ENCODE measurements around the gene MUSTN1. TPM values are rescaled to one million over a fixed set of nuclear protein-coding genes. Genes with fewer than 3 reads are reported as not detected.
A peak's percentile ranks its signal among the peaks of the same experiment; 100 is the strongest.

MUSTN1 gene
- total RNA-seq, 2 donors from 2014 or later, result 1.3 TPM; not detected in 1

DNA sequence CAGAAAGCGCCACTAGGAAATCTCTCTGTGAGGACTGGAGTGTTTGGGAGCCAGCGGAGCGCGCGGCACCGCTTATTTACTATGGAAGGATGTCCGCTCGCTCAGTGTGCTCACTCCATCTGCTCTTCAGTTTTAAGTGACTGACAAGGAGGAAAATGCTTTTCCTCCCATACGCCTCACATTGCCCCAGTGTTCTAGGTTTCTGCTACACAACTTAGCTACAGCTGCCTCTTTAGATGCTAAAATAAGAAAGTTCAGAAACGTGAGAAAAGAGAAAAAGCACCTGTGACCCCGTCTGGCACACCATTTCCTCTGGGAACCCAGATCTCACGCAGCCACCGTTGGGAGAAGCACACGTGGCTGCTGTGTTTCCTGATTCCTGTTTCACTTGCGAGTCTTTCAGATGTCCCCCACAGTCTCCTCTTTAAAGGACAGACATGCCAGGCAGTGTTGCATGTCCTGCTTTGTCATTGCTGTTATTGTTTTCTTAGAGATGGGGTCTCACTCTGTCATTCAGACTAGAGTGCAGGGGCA lies 11.7 kb upstream of the MUSTN1 start:
- Mint-ChIP-seq H3K4me3 (no peak overlapping the region), H3K9me3 (no peaks in the 10 kb centered on the region), H3K4me1 (ENCODE audit: low read depth in 2 of 2) (peaks cover 0 to 8% of the 10 kb centered on the region in 2 donors), H3K36me3 (no peaks in the 10 kb centered on the region), H3K27ac (no peak overlapping the region), H3K27me3 (no peaks in the 10 kb centered on the region)
- no peak for ATAC-seq
- DNase-seq (ENCODE audit: low spot score), result no peak

DNA sequence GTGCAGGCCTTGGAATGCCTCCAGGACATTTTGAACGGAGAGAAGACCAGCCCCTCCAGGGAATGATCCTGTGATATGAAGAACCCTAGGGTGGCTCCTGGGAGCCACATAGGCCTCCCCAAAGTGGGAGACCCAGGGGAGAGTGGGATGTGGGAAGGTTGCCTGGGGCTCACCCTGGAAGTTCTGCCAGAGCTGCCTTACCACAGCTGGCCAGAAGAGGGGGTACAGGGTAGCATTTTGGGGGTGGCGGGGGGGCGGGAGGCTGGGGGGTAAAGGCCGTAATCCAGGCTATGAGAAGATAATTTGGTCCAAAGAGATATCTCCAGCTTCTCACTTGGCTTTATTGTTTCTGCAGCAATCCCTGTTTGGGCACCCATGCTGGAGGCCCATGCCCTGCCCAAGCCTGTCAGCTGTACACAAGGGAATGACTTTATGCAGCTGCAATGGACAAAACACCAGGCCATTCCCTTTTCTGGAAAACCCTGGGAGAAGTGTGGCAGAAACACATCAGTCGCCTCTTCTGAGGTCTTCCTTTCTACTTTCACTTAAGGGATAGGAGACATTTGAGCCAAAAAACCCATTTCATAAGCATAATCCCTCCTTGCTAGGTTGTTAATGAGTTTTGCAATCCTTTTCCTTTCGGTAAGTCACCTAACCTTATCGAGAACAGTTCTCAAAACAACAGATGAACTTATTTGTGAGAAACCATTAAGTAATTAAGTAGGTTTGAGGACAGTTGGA lies 11.0 kb upstream of the MUSTN1 start:
- Mint-ChIP-seq H3K36me3 (no peaks in the 10 kb centered on the region), H3K27me3 (no peaks in the 10 kb centered on the region), H3K27ac (no peak overlapping the region), H3K4me1 (ENCODE audit: low read depth in 2 of 2) (peaks cover 0 to 12% of the 10 kb centered on the region in 2 donors), H3K4me3 (no peak overlapping the region), H3K9me3 (no peaks in the 10 kb centered on the region)
- ATAC-seq, result no peak
- no peak for DNase-seq (ENCODE audit: low spot score)

- H3K4me3 Mint-ChIP-seq, result no peak overlapping the region
- ATAC-seq (no peak), DNase-seq (ENCODE audit: low spot score) (no peak)
- no peaks in the 10 kb centered on the region for H3K27me3 Mint-ChIP-seq
- H3K36me3 Mint-ChIP-seq, result no peaks in the 10 kb centered on the region
- H3K4me1 Mint-ChIP-seq (ENCODE audit: low read depth in 2 of 2), result peaks cover 3 to 15% of the 10 kb centered on the region in 2 donors
- no peak overlapping the region for H3K27ac Mint-ChIP-seq
- H3K9me3 Mint-ChIP-seq, result no peaks in the 10 kb centered on the region
Measured at GRCh38 chr3:52845157-52845556, 10.3 kb upstream of the MUSTN1 start.

- no peak for ATAC-seq
- H3K27ac Mint-ChIP-seq, result no peak overlapping the region
- H3K4me3 Mint-ChIP-seq, result no peak overlapping the region
- H3K9me3 Mint-ChIP-seq, result no peaks in the 10 kb centered on the region
- H3K36me3 Mint-ChIP-seq, result no peaks in the 10 kb centered on the region
- H3K4me1 Mint-ChIP-seq (ENCODE audit: low read depth in 2 of 2), result peaks cover 10 to 22% of the 10 kb centered on the region in 2 donors
- H3K27me3 Mint-ChIP-seq, result no peaks in the 10 kb centered on the region
- no peak for DNase-seq (ENCODE audit: low spot score)
Measured at GRCh38 chr3:52844290-52844975, 9.6 kb upstream of the MUSTN1 start.

DNA sequence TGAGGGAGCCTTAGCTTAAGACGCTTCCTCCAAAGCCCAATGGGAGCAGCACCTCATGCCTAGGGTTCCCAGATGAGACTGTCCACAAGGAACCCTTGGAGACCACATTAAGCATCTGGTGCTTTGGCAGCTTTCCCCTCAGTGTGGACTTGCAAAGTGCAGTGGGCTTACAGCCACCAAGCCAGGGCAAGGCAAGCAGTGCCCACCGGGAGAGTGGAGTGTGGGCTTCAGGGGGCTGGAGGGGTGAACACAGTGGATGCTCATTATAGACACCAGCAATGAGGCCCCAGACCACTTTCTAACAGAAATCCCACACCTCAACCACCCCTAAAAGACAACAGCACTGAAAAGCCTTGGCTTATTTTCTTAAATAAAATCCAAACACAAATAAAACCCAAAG lies 9.1 kb upstream of the MUSTN1 start:
- Mint-ChIP-seq H3K27me3 (no peaks in the 10 kb centered on the region), H3K9me3 (no peaks in the 10 kb centered on the region), H3K27ac (no peak overlapping the region), H3K4me1 (ENCODE audit: low read depth in 2 of 2) (peaks cover 14 to 26% of the 10 kb centered on the region in 2 donors), H3K36me3 (no peaks in the 10 kb centered on the region), H3K4me3 (no peak overlapping the region)
- ATAC-seq, result no peak
- no peak for DNase-seq (ENCODE audit: low spot score)

DNA sequence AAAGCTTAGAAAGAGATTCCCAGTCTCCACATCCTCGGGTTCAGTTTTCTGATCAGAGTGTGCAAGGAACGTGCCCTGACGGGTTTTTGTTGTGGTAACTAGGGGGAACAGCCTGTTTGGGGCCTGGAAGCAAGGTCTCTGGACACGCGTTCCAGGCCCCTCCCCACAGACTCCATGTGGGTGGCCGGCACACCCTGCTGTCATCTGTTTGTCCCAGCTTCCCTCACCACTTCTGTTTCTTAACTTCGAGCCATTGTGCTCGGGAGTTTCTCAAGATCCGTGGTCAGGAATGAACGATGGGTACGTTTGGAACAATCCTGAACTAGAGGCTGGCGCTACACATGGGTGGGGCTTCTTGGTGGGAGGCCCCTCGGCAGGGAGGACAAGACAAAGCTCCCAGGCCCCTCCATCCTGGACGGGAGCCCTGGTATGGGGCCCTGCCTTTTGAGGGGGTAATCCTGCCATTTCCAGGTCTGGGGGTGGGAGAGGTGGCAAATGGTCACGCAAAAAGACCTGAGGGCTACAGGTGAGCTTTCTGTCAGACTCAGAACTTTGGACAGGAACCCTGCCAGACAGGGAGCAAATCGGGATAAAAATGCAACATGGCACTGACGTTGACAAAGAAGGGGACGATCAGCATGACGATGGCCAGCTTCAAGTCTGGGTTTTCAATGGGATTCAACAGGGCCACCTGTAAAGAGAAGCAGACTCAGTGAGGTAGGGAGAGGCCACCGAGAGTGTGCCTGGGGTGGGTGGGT lies 8.5 kb upstream of the MUSTN1 start:
- no peaks in the 10 kb centered on the region for H3K9me3 Mint-ChIP-seq
- DNase-seq (ENCODE audit: low spot score) (no peak), ATAC-seq (no peak)
- H3K27me3 Mint-ChIP-seq, result no peaks in the 10 kb centered on the region
- H3K27ac Mint-ChIP-seq, result no peak overlapping the region
- H3K36me3 Mint-ChIP-seq, result no peaks in the 10 kb centered on the region
- peaks cover 20 to 31% of the 10 kb centered on the region in 2 donors for H3K4me1 Mint-ChIP-seq (ENCODE audit: low read depth in 2 of 2)
- H3K4me3 Mint-ChIP-seq, result no peak overlapping the region

DNA sequence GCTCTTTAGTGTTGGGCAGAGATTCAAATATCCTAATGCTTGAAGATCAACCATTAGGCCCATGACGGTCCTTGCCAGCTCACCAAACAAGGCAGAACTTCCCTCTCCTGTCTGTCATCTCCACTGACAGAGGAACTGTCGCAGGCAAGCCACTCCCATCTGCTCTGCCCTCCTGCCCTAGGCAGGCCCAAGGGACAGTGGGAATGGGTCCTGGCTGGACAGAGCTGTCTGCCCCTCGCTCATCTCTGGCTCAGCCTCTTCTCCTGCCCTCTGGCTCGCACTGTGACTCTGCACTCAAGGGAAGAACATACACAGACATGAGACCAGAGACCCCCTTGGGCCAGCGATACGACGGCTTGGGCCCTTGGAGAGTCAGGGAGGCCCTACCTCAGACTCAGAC lies 7.6 kb upstream of the MUSTN1 start:
- DNase-seq (ENCODE audit: low spot score) (no peak), ATAC-seq (no peak)
- no peaks in the 10 kb centered on the region for H3K9me3 Mint-ChIP-seq
- no peak overlapping the region for H3K4me3 Mint-ChIP-seq
- H3K27ac Mint-ChIP-seq, result no peak overlapping the region
- no peaks in the 10 kb centered on the region for H3K36me3 Mint-ChIP-seq
- H3K4me1 Mint-ChIP-seq (ENCODE audit: low read depth in 2 of 2), result peaks cover 29 to 40% of the 10 kb centered on the region in 2 donors
- no peaks in the 10 kb centered on the region for H3K27me3 Mint-ChIP-seq

DNA sequence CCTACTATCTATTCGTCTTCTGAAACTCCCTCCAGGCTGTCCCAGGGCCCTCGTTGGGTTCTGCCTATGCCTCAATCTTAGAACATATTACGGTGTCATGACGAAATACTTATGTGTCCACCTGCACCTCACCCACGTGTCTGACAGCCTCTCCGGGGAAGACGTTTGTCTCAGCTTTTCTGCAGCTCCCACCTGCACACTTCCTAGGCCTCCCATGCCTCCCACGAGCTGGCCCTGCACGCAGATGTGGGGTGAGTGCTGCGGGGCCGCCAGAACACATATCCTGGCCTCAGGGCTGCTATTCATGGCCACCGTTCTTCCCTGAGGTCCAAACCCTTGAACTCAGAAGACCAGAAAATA lies 7.1 kb upstream of the MUSTN1 start:
- H3K27me3 Mint-ChIP-seq, result no peaks in the 10 kb centered on the region
- DNase-seq (ENCODE audit: low spot score), result no peak
- no peak overlapping the region for H3K4me3 Mint-ChIP-seq
- H3K9me3 Mint-ChIP-seq, result no peaks in the 10 kb centered on the region
- H3K27ac Mint-ChIP-seq, result peak overlapping the region in 1 of 2 donors; percentile 26
- no peak for ATAC-seq
- H3K36me3 Mint-ChIP-seq, result no peaks in the 10 kb centered on the region
- peaks cover 33 to 43% of the 10 kb centered on the region in 2 donors for H3K4me1 Mint-ChIP-seq (ENCODE audit: low read depth in 2 of 2)

DNA sequence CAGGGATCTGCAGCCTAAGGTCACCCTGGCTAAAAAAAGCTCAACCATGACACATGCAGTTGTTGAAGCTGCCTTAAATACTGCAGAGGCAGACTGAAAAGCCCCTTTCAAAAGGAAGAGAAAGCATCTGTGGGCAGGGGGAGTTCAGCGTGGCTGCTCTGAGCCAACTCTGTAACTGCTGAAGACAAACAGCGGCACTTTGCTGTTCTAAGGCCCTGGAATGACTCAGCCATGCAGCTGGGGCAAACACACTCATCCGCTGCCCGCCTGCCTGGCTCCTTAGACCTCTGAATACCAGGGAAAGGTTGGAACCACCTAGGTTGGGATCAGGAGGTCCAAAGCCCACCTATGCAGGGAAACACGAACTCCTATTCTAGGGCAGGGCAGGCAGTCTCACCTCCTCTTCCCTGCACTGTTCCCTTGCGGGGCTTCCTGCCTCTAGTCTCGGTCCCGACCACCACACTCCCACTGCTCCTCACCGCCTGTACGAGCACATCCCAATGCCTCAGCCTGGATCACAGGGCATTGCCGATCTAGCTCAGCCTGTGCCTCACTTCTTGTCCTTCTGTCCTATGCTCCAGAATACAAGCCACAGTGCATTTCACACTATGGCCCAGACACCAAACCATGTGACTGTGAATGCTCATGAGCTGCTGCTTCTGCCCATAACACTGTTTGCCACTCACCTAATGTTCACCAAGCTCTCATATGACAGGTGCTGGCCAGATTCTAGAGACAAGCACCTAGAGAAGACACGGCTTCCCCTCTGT lies 6.6 kb upstream of the MUSTN1 start:
- no peak for ATAC-seq
- no peaks in the 10 kb centered on the region for H3K27me3 Mint-ChIP-seq
- no peaks in the 10 kb centered on the region for H3K9me3 Mint-ChIP-seq
- peak overlapping the region in 1 of 2 donors; percentile 26 for H3K27ac Mint-ChIP-seq
- H3K36me3 Mint-ChIP-seq, result no peaks in the 10 kb centered on the region
- DNase-seq (ENCODE audit: low spot score), result no peak
- H3K4me3 Mint-ChIP-seq, result no peak overlapping the region
- peaks cover 39 to 48% of the 10 kb centered on the region in 2 donors for H3K4me1 Mint-ChIP-seq (ENCODE audit: low read depth in 2 of 2)

DNA sequence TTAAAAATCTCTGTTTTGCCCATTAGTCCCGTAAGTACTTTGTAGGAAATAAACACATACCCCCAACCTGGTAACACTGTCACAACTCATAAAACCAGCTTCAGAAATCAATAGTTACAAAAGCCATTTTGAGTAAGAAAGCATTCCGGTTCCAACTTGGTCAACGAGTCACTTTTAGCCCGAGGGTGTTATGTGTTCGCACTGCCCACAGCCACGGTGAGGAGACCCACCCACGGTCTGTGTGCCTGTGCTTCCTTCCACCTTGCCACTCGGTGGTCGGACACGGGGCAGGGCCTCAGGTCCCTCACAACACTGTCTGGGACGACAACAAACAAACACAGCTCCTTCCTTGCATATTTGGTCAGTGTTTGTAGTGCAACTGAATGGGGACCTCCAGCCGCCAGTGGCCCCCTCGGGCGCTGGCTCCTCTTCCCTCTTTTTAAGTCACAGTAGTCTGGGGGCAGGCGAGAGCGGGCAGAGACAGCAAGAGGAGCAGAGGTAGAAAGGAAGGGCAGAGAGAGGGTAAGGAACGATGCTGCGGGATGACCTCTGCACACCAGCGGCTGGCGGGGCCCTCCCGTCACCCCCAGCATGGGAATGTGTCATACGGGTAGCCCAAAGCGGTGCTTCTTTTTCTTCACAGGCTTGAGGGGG lies 5.2 kb upstream of the MUSTN1 start:
- DNase-seq (ENCODE audit: low spot score), result no peak
- Mint-ChIP-seq H3K27me3 (no peaks in the 10 kb centered on the region), H3K27ac (no peak overlapping the region), H3K4me3 (no peak overlapping the region), H3K4me1 (ENCODE audit: low read depth in 2 of 2) (peaks cover 40 to 50% of the 10 kb centered on the region in 2 donors), H3K36me3 (no peaks in the 10 kb centered on the region), H3K9me3 (no peaks in the 10 kb centered on the region)
- ATAC-seq, result no peak

DNA sequence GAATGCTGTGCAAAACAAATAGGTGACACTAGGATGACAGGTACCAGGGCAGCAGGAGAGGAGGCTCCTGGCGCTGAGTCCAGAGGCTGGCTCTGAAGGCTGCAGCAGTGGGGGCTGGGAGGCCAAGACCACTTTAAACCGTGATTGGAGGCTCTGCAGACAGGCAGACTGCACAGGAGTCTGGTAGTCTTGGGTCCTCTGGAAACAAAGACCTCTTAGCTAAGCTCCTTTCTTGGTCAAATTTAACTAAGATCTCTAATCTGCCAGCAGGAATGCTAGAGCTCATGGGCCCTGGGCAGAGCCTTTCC lies 4.4 kb upstream of the MUSTN1 start:
- peak overlapping the region; percentile 41 for H3K4me3 Mint-ChIP-seq
- no peaks in the 10 kb centered on the region for H3K9me3 Mint-ChIP-seq
- peaks cover 40 to 47% of the 10 kb centered on the region in 2 donors for H3K4me1 Mint-ChIP-seq (ENCODE audit: low read depth in 2 of 2)

DNA sequence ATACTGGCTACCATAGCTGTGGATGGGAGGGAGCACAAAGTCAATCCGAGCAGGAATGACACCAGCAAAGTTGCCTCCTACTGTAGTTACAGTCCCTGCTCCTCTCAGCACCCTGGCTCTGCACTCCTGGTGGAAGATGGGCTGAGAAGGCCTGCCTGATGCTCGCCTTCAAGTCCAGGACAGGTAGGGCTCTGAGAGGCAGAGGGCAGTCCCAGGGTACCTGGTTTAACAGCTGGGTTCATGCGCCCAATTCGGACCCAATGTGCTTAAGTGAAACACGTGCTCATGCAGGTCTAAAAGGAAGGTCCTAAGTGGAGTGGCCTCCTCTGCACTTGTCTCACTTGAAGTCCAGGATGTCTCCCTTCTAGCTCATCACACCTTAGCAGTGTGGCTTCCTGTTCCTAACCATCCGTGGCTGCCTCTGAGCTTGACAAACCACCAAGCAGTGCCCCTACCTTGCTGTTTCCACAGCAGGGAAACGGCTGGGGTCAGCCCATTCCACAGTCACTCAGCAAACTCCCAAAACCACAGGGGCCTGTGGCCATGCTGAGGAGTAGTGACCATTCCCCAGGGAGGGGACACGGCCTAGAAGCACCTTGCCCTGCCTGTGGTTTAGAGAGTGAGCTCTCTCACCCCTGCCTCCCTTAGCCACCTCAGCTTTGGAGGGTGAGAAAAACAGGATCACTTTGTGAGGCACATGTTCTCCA lies 3.9 kb upstream of the MUSTN1 start:
- Mint-ChIP-seq H3K36me3 (no peaks in the 10 kb centered on the region), H3K27ac (no peak overlapping the region), H3K4me3 (peak overlapping the region; percentile 41), H3K9me3 (no peaks in the 10 kb centered on the region), H3K4me1 (ENCODE audit: low read depth in 2 of 2) (peaks cover 40 to 47% of the 10 kb centered on the region in 2 donors), H3K27me3 (no peaks in the 10 kb centered on the region)
- DNase-seq (ENCODE audit: low spot score) (no peak), ATAC-seq (peak; percentile 75 to 85)

More for the DNA sequence above, 4.4 kb upstream of the MUSTN1 start:
- H3K27ac Mint-ChIP-seq, result no peak overlapping the region
- ATAC-seq, result no peak
- H3K27me3 Mint-ChIP-seq, result no peaks in the 10 kb centered on the region
- no peak for DNase-seq (ENCODE audit: low spot score)
- H3K36me3 Mint-ChIP-seq, result no peaks in the 10 kb centered on the region
